ENCODE measurements around the gene LPCAT3.

The LPCAT3 gene

DNA sequence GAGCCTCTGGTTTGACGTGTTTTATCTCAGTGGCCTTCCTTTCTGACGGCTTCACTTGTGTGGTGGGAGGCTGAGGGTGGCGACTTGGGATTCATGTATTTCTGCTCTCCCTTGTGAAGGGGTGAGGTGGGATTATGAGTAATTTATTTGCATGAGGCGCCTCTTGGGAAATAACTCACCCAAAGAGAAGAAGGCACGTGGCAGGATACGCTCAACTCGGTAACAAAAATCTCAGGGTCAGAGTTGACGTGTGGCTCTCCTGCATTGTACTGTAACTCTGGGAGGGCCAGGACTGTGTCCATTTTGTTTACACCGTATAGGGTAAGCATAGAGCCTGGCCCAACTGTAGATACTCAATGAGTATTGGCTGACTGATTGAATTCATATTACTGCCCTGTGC lies 27.6 kb upstream of the LPCAT3 start:
- TF ChIP-seq GATA3 (IDR thresholded peaks at IDR 0.05; ENCODE audit: low read depth, low read length) (no peak), GATA2 (IDR thresholded peaks at IDR 0.05; ENCODE audit: low read depth, low read length) (no peak)

GRCh38 chr12:7042842-7043241 lies 24.6 kb upstream of the LPCAT3 start:
- no peak for TF ChIP-seq GATA3 (IDR thresholded peaks at IDR 0.05; ENCODE audit: low read depth, low read length)
- no peak for TF ChIP-seq GATA2 (IDR thresholded peaks at IDR 0.05; ENCODE audit: low read depth, low read length)

GRCh38 chr12:7039403-7039802 lies 21.1 kb upstream of the LPCAT3 start:
- TF ChIP-seq GATA2 (IDR thresholded peaks at IDR 0.05; ENCODE audit: low read depth, low read length) (no peak), GATA3 (IDR thresholded peaks at IDR 0.05; ENCODE audit: low read depth, low read length) (no peak)

- TF ChIP-seq GATA2 (IDR thresholded peaks at IDR 0.05; ENCODE audit: low read depth, low read length) = no peak
- no peak for TF ChIP-seq GATA3 (IDR thresholded peaks at IDR 0.05; ENCODE audit: low read depth, low read length)
These were observed 20.3 kb upstream of the LPCAT3 start for GRCh38 chr12:7038591-7038990.

- TF ChIP-seq GATA3 (IDR thresholded peaks at IDR 0.05; ENCODE audit: low read depth, low read length) (no peak), GATA2 (IDR thresholded peaks at IDR 0.05; ENCODE audit: low read depth, low read length) (no peak)
These were observed 17.2 kb upstream of the LPCAT3 start for GRCh38 chr12:7035463-7035862.

- TF ChIP-seq GATA3 (IDR thresholded peaks at IDR 0.05; ENCODE audit: low read depth, low read length) (no peak), GATA2 (IDR thresholded peaks at IDR 0.05; ENCODE audit: low read depth, low read length) (no peak)
These were observed 16.2 kb upstream of the LPCAT3 start for GRCh38 chr12:7034464-7034863.

- TF ChIP-seq GATA3 (IDR thresholded peaks at IDR 0.05; ENCODE audit: low read depth, low read length) = no peak
- no peak for TF ChIP-seq GATA2 (IDR thresholded peaks at IDR 0.05; ENCODE audit: low read depth, low read length)
These were observed 14.7 kb upstream of the LPCAT3 start for GRCh38 chr12:7032990-7033389.

GRCh38 chr12:7031306-7031705 lies 13.0 kb upstream of the LPCAT3 start:
- TF ChIP-seq GATA2 (IDR thresholded peaks at IDR 0.05; ENCODE audit: low read depth, low read length) = no peak
- no peak for TF ChIP-seq GATA3 (IDR thresholded peaks at IDR 0.05; ENCODE audit: low read depth, low read length)

DNA sequence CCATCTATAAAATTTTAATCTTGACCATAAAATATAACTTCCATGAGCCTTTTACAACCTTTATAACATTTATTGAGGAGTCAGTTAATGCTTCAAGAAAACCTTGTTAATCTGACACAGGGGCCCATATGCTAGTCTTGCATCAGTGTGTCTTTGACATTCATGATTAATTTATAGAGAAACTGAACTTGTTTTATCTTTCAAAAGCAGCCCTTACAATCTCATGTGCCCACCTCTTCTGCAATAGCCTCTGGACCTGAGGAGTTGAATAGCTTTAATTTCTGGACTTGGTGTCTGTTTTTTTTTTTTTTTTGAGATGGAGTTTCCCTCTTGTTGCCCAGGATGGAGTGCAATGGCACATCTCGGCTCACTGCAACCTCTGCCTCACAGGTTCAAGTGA lies 8.6 kb upstream of the LPCAT3 start:
- TF ChIP-seq GATA2 (IDR thresholded peaks at IDR 0.05; ENCODE audit: low read depth, low read length) (no peak), GATA3 (IDR thresholded peaks at IDR 0.05; ENCODE audit: low read depth, low read length) (no peak)

- no peak for TF ChIP-seq GATA3 (IDR thresholded peaks at IDR 0.05; ENCODE audit: low read depth, low read length)
- no peak for TF ChIP-seq GATA2 (IDR thresholded peaks at IDR 0.05; ENCODE audit: low read depth, low read length)
These were observed 4.8 kb upstream of the LPCAT3 start for GRCh38 chr12:7023114-7023513.

GRCh38 chr12:7021956-7022355 lies 3.7 kb upstream of the LPCAT3 start:
- TF ChIP-seq GATA3 (IDR thresholded peaks at IDR 0.05; ENCODE audit: low read depth, low read length) = no peak
- TF ChIP-seq GATA2 (IDR thresholded peaks at IDR 0.05; ENCODE audit: low read depth, low read length) = no peak

GRCh38 chr12:7019043-7019569 lies 830 bp upstream of the LPCAT3 start:
- no peak for TF ChIP-seq GATA3 (IDR thresholded peaks at IDR 0.05; ENCODE audit: low read depth, low read length)
- TF ChIP-seq GATA2 (IDR thresholded peaks at IDR 0.05; ENCODE audit: low read depth, low read length) = no peak

GRCh38 chr12:7017870-7018349 lies 366 bp downstream of the LPCAT3 start:
- TF ChIP-seq GATA3 (IDR thresholded peaks at IDR 0.05; ENCODE audit: low read depth, low read length) (no peak), GATA2 (IDR thresholded peaks at IDR 0.05; ENCODE audit: low read depth, low read length) (no peak)

GRCh38 chr12:7016958-7017571 lies 1.2 kb downstream of the LPCAT3 start:
- TF ChIP-seq GATA2 (IDR thresholded peaks at IDR 0.05; ENCODE audit: low read depth, low read length) = no peak
- TF ChIP-seq GATA3 (IDR thresholded peaks at IDR 0.05; ENCODE audit: low read depth, low read length) = no peak

- no peak for TF ChIP-seq GATA3 (IDR thresholded peaks at IDR 0.05; ENCODE audit: low read depth, low read length)
- no peak for TF ChIP-seq GATA2 (IDR thresholded peaks at IDR 0.05; ENCODE audit: low read depth, low read length)
These were observed 2.5 kb downstream of the LPCAT3 start for GRCh38 chr12:7015555-7016370.
